SK-N-SH treated with all-trans-retinoic acid at 6 μM for 48 hours (cell line): ENCODE results near the gene PCDHGB1.
"Not testable (repeated sequence)": the region's sequence is repeated elsewhere in the genome, so short reads cannot be mapped to it uniquely, and the experiment has no call there.

Experiments used
- ATAC-seq: fragments of 200-7000 bp; cut with Tn5 transposase; 3 replicates; pipeline ENCODE4 v1.9.1; 2020; ENCODE audit warnings: mild to moderate bottlenecking, moderate library complexity
- BACH2 ChIP-seq: fragments of 250-450 bp; sonication (Bioruptor Pico); IDR thresholded peaks from 2 replicates; pipeline ENCODE4 v1.9.0; 2021; ENCODE audit warnings: mild to moderate bottlenecking, borderline replicate concordance
- CREB5 ChIP-seq: fragments of 250-450 bp; sonication (Bioruptor Pico); IDR thresholded peaks from 2 replicates; pipeline ENCODE4 v1.5.1; 2020; ENCODE audit warnings: low read depth, mild to moderate bottlenecking, moderate library complexity
- CSDC2 ChIP-seq: fragments of 250-450 bp; sonication (Bioruptor Pico); IDR thresholded peaks from 2 replicates; pipeline ENCODE4 v1.5.0; 2020; ENCODE audit warnings: mild to moderate bottlenecking, moderate library complexity
- CSRNP3 ChIP-seq: fragments of 250-450 bp; sonication (Bioruptor Pico); IDR thresholded peaks from 2 replicates; pipeline ENCODE4 v1.5.1; 2021; ENCODE audit warnings: mild to moderate bottlenecking, moderate library complexity
- GLIS3 ChIP-seq: fragments of 250-450 bp; sonication (Bioruptor Pico); IDR thresholded peaks from 2 replicates; pipeline ENCODE4 v1.5.0; 2020; ENCODE audit warnings: mild to moderate bottlenecking, moderate library complexity
- ISL1 ChIP-seq: fragments of 250-450 bp; sonication (Bioruptor Pico); IDR thresholded peaks from 2 replicates; pipeline ENCODE4 v2.1.2; 2022; ENCODE audit warnings: mild to moderate bottlenecking, moderate library complexity
- OSR1 ChIP-seq: fragments of 250-450 bp; sonication (Bioruptor Pico); IDR thresholded peaks from 2 replicates; pipeline ENCODE4 v1.8.0; 2022; ENCODE audit warnings: moderate library complexity, mild to moderate bottlenecking, inconsistent platforms
- RARB ChIP-seq: fragments of 250-450 bp; sonication (Bioruptor Pico); IDR thresholded peaks from 2 replicates; pipeline ENCODE4 v1.8.0; 2021; ENCODE audit warnings: mild to moderate bottlenecking, moderate library complexity
- TCF4 ChIP-seq: fragments of 250-450 bp; sonication (Bioruptor Pico); IDR thresholded peaks from 2 replicates; pipeline ENCODE4 v1.8.0; 2021; ENCODE audit warnings: mild to moderate bottlenecking, moderate library complexity, borderline replicate concordance
- TOX ChIP-seq: fragments of 250-450 bp; sonication (Bioruptor Pico); IDR thresholded peaks from 2 replicates; pipeline ENCODE4 v1.8.0; 2021; ENCODE audit warnings: mild to moderate bottlenecking, moderate library complexity, borderline replicate concordance
- ZC3H10 ChIP-seq: fragments of 250-450 bp; sonication (Bioruptor Pico); IDR thresholded peaks from 2 replicates; pipeline ENCODE4 v1.5.1; 2021; ENCODE audit warnings: mild to moderate bottlenecking, moderate library complexity
- ZFP3 ChIP-seq: fragments of 250-450 bp; sonication (Bioruptor Pico); IDR thresholded peaks from 2 replicates; pipeline ENCODE4 v1.5.0; 2020; ENCODE audit warnings: mild to moderate bottlenecking, moderate library complexity
- ZFP30 ChIP-seq: fragments of 450-650 bp; formaldehyde crosslinking; IDR thresholded peaks from 2 replicates; pipeline ENCODE4 v1.5.0; 2022; ENCODE audit warnings: mild to moderate bottlenecking, moderate library complexity
- ZNF565 ChIP-seq: fragments of 450-650 bp; formaldehyde crosslinking; conservative IDR thresholded peaks from 2 replicates; pipeline ENCODE4 v1.5.0; 2020; ENCODE audit warnings: low read depth, mild to moderate bottlenecking, moderate library complexity
- ZNF70 ChIP-seq: fragments of 450-650 bp; formaldehyde crosslinking; IDR thresholded peaks from 2 replicates; pipeline ENCODE4 v1.5.0; 2020; ENCODE audit warnings: mild to moderate bottlenecking, moderate library complexity
- ZNF8 ChIP-seq: fragments of 450-650 bp; formaldehyde crosslinking; IDR thresholded peaks from 2 replicates; pipeline ENCODE4 v1.5.0; 2020; ENCODE audit warnings: mild to moderate bottlenecking, moderate library complexity
- TF ChIP-seq, protein P1 (sequence below): fragments of 250-450 bp; sonication (Bioruptor Pico); IDR thresholded peaks from 2 replicates; pipeline ENCODE4 v1.8.0; 2020; ENCODE audit warnings: mild to moderate bottlenecking, moderate library complexity, borderline replicate concordance
- TF ChIP-seq, protein P2 (sequence below): fragments of 250-450 bp; sonication (Bioruptor Pico); IDR thresholded peaks from 2 replicates; pipeline ENCODE4 v1.5.0; 2020; ENCODE audit warnings: mild to moderate bottlenecking, moderate library complexity
- TF ChIP-seq, protein P3 (sequence below): fragments of 250-450 bp; sonication (Bioruptor Pico); IDR thresholded peaks from 2 replicates; pipeline ENCODE4 v1.8.0; 2021; ENCODE audit warnings: low read depth, mild to moderate bottlenecking, moderate library complexity, borderline replicate concordance

The PCDHGB1 gene

GRCh38 chr5:141392429-141393198 is 42.7 kb downstream of the PCDHGB1 start, which contains the start of gene PCDHGA8:
Gene PCDHGA8, plus strand, starts transcription at chr5:141392633. Its CDS starts 181 bp downstream, at chr5:141392814.
- TF ChIP-seq ZFP30 (CRISPR knock-in tag) (no peak), RARB (no peak), ISL1 (no peak), CSDC2 (no peak), GLIS3 (CRISPR knock-in tag) (no peak), OSR1 (CRISPR knock-in tag) (no peak), ZC3H10 (CRISPR knock-in tag) (no peak), ZNF8 (no peak), TOX (CRISPR knock-in tag) (no peak), ZNF70 (CRISPR knock-in tag) (no peak), ZFP3 (CRISPR knock-in tag) (no peak), CREB5 (CRISPR knock-in tag) (no peak), TCF4 (CRISPR knock-in tag) (no peak)
- TF ChIP-seq, protein P1, sequence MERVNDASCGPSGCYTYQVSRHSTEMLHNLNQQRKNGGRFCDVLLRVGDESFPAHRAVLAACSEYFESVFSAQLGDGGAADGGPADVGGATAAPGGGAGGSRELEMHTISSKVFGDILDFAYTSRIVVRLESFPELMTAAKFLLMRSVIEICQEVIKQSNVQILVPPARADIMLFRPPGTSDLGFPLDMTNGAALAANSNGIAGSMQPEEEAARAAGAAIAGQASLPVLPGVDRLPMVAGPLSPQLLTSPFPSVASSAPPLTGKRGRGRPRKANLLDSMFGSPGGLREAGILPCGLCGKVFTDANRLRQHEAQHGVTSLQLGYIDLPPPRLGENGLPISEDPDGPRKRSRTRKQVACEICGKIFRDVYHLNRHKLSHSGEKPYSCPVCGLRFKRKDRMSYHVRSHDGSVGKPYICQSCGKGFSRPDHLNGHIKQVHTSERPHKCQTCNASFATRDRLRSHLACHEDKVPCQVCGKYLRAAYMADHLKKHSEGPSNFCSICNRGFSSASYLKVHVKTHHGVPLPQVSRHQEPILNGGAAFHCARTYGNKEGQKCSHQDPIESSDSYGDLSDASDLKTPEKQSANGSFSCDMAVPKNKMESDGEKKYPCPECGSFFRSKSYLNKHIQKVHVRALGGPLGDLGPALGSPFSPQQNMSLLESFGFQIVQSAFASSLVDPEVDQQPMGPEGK = no peak
- TF ChIP-seq, protein P2, sequence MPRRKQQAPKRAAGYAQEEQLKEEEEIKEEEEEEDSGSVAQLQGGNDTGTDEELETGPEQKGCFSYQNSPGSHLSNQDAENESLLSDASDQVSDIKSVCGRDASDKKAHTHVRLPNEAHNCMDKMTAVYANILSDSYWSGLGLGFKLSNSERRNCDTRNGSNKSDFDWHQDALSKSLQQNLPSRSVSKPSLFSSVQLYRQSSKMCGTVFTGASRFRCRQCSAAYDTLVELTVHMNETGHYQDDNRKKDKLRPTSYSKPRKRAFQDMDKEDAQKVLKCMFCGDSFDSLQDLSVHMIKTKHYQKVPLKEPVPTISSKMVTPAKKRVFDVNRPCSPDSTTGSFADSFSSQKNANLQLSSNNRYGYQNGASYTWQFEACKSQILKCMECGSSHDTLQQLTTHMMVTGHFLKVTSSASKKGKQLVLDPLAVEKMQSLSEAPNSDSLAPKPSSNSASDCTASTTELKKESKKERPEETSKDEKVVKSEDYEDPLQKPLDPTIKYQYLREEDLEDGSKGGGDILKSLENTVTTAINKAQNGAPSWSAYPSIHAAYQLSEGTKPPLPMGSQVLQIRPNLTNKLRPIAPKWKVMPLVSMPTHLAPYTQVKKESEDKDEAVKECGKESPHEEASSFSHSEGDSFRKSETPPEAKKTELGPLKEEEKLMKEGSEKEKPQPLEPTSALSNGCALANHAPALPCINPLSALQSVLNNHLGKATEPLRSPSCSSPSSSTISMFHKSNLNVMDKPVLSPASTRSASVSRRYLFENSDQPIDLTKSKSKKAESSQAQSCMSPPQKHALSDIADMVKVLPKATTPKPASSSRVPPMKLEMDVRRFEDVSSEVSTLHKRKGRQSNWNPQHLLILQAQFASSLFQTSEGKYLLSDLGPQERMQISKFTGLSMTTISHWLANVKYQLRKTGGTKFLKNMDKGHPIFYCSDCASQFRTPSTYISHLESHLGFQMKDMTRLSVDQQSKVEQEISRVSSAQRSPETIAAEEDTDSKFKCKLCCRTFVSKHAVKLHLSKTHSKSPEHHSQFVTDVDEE (CRISPR knock-in tag) = no peak
- TF ChIP-seq, protein P3, sequence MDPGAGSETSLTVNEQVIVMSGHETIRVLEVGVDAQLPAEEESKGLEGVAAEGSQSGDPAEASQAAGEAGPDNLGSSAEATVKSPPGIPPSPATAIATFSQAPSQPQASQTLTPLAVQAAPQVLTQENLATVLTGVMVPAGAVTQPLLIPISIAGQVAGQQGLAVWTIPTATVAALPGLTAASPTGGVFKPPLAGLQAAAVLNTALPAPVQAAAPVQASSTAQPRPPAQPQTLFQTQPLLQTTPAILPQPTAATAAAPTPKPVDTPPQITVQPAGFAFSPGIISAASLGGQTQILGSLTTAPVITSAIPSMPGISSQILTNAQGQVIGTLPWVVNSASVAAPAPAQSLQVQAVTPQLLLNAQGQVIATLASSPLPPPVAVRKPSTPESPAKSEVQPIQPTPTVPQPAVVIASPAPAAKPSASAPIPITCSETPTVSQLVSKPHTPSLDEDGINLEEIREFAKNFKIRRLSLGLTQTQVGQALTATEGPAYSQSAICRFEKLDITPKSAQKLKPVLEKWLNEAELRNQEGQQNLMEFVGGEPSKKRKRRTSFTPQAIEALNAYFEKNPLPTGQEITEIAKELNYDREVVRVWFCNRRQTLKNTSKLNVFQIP (CRISPR knock-in tag) = no peak
- ATAC-seq = no peak

GRCh38 chr5:141393267-141393666 is 43.4 kb downstream of the PCDHGB1 start:
- no peak for TF ChIP-seq CSDC2
- TF ChIP-seq BACH2 (CRISPR knock-in tag) = no peak
- TF ChIP-seq CSRNP3 = no peak
- no peak for TF ChIP-seq ZNF565 (CRISPR knock-in tag)
- TF ChIP-seq OSR1 (CRISPR knock-in tag) = no peak
- no peak for TF ChIP-seq CREB5 (CRISPR knock-in tag)
- TF ChIP-seq GLIS3 (CRISPR knock-in tag) = no peak
- TF ChIP-seq ZNF8 = no peak
- TF ChIP-seq, all 23 proteins: peak for 0
- ATAC-seq = no peak

- not testable (repeated sequence) for ATAC-seq
Measured at GRCh38 chr5:141394401-141395187, 44.7 kb downstream of the PCDHGB1 start.

DNA sequence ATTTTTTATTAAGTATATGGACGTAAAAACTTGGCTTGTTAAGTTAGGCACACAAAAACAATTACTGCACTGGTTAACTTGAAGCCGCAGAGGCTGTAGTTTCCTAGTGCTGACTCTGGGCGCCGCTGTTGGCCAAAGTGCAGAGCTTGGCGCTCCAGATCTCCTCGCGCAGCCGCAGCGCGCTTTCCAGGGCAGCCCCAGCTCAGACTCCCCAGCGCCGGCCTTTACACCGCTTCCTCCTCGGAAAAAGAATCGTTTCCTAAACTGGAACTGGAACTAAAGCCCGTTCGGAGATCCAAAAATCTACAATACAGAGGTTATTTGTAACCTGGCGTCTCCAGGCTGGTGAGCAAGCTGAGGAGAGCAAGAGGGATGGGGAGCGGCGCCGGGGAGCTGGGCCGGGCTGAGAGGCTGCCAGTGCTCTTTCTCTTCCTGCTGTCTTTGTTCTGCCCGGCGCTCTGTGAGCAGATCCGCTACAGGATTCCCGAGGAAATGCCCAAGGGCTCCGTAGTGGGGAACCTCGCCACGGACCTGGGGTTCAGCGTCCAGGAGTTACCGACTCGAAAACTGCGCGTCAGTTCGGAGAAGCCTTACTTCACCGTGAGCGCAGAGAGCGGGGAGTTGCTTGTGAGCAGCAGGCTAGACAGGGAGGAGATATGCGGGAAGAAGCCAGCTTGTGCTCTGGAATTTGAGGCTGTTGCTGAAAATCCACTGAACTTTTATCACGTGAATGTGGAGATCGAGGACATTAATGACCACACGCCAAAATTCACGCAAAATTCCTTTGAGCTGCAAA is 48.1 kb downstream of the PCDHGB1 start, which contains the start of gene PCDHGB5:
PCDHGB5 (plus strand) TSS at position 192 of the 796 bp plus-strand sequence; CDS start at position 373, 181 bp downstream.
- ATAC-seq = not testable (repeated sequence)
